ENCODE data around the gene VMO1.

Gene VMO1

DNA sequence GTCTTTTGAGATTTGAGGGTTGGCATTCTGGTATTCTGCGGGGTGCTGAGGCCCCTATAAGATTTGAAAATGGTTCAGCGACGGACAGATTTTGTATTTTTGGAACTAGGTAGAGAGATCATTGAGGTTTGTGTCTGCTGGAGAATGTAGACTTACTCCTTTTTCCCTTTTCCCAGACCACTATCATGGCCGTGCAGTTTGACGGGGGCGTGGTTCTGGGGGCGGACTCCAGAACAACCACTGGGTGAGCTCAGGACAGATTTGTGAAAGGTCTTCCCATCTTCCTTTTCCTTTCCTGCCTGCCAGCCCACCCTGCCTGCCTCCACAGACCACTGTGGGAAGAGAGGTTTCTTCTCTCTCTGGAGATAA lies 10.4 kb upstream of the VMO1 start:
- peak; percentile 76 for DNase-seq

DNA sequence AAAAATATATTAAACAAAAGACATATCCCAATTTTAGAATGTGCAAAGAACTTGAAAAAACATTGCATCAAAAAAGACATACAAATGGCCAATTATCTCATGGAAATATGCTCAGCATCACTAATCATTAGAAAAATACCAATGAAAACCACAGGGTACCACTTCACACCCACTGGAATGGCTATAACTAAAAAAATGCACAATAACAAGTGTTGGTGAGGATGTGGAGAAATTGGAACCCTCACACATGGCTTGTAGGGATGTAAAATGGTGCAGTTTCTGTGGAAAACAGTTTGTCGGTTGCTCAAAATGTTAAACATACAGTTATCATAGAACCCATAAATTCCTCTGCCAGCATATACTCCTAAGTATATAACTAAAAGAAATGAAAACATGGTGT lies 9.0 kb upstream of the VMO1 start:
- DNase-seq, result no peak

- DNase-seq, result no peak
Measured at GRCh38 chr17:4790705-4791088, 4.5 kb upstream of the VMO1 start.

DNA sequence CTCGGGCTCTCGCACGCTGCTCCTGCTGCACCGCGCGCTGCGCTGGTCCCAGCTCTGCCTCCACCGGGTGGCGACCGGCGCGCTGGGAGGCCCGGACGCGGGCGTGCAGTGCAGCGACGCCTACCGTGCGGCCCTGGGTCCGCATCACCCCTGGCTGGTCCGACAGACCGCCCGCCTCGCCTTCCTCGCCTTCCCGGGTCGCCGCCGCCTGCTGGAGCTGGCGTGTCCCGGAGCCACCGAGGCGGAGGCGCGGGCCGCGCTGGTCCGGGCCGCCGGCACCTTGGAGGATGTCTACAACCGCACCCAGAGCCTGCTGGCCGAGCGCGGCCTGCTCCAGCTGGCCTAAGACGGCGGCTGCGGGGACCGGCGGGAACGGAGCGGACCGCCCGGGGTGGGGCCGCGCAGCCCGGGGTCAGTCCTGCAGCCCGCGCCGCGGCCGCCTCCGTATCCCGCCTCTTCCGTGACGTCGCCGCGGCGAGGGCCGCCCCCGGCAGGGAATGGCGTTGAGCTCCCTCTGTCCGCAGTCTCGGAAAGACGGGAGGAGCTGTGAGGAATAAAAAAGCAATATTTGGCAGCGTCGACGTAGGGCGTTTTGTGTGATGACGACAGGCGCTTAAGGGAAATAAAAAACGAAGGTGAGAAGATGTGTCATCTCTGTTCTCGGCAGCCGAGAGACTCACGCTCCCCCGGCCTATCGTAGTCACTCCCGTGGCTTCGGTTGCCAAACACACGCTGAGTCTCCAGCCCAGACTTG lies 4.0 kb upstream of the VMO1 start:
- DNase-seq, result peak; percentile 93

- DNase-seq, result no peak
Measured at GRCh38 chr17:4789701-4789950, 3.5 kb upstream of the VMO1 start.

DNA sequence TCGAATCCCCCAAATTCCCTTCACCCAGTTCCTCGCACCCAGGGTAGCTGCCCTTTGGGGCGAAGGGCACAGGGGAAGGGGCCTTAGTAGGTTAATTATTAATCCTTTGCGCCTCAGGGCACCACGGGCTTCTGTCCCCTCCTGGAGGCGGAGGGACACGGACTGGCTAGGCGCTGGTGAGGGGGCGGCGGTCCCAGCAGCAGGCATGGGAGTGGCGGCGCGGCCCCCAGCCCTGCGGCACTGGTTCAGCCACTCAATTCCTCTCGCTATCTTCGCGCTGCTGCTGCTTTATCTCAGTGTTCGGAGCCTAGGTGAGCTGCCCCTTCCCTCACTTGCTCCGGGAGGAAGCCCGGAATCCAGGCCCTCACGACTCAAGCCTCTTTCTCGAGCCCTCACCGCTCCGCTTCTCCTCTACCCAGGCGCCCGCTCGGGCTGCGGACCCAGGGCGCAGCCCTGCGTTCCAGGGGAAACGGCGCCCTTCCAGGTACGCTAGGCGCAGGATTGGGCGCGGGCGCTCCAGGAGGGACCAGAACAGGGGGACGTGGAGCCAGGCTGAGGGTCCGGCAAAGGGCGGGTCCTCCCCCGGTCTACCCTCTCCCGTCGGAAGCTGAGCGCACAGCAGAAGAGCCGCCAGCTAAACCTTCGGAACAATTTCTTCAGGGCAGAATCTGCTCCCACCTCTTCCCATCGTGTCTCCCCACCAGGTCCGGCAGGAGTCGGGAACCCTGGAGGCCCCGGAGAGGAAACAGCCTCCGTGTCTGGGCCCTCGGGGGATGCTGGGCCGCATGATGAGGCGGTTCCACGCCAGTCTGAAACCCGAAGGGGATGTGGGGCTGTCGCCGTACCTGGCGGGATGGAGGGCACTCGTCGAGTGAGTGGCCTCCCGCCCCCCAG lies 2.9 kb upstream of the VMO1 start, which contains the start of gene GLTPD2:
Gene GLTPD2 (plus strand): TSS at position 158 of the 894 bp plus-strand sequence. CDS start 48 bp downstream, at position 206.
- DNase-seq, result no peak

- no peak for DNase-seq
Measured at GRCh38 chr17:4788159-4788806, 2.1 kb upstream of the VMO1 start.

DNA sequence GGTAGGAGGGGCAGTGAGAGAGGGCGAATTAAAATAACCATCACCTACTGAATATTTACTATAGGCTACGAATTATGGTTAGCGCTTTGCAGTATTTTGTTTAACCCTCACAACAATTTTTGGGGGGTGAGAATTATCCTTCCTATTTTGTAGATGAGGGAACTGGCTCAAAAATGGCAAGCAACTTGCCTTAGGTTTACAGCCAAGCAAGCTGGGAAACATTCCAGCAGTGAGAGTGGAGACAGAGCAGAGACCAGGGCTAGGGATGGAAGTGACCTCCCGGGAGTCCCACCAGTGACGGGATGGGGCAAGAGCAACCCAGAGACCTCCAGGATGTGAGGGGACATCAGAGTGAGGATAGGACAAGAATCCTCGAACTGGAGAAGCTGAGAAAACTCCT lies 352 bp upstream of the VMO1 start:
- no peak for DNase-seq

- no peak for DNase-seq
Measured at GRCh38 chr17:4785311-4786105, 656 bp downstream of the VMO1 start.

GRCh38 chr17:4782652-4783051 lies 3.5 kb downstream of the VMO1 start:
- DNase-seq, result no peak

DNA sequence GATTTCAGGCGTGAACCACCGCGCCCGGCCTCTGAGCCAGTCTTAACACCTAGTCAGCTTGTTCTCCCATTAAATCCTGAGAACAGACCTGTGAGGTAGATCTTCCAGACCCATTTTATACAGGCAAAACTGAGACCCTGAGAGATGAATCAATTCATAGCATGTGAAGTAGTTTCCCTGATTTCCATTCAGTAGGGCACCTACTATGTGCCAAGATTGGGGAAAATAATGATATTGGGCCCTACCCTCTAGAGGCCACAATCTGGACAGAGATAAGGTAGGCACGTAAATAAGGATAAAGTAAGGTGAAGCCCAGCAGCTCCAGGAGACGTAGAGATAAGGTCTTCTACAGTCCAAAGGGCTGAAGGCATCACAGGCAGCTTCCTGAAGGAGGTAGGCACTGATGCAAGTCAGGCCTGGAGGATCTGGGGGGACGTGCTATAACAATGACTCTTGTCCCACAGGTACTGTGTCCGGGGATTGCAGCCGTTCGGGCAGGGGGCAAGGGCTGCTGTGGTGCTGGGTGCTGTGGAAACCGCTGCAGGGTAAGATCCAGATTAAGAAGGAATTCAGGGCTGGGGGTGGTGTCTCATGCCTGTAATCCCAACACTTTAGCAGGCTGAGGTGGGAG lies 5.7 kb downstream of the VMO1 start:
- no peak for DNase-seq

DNA sequence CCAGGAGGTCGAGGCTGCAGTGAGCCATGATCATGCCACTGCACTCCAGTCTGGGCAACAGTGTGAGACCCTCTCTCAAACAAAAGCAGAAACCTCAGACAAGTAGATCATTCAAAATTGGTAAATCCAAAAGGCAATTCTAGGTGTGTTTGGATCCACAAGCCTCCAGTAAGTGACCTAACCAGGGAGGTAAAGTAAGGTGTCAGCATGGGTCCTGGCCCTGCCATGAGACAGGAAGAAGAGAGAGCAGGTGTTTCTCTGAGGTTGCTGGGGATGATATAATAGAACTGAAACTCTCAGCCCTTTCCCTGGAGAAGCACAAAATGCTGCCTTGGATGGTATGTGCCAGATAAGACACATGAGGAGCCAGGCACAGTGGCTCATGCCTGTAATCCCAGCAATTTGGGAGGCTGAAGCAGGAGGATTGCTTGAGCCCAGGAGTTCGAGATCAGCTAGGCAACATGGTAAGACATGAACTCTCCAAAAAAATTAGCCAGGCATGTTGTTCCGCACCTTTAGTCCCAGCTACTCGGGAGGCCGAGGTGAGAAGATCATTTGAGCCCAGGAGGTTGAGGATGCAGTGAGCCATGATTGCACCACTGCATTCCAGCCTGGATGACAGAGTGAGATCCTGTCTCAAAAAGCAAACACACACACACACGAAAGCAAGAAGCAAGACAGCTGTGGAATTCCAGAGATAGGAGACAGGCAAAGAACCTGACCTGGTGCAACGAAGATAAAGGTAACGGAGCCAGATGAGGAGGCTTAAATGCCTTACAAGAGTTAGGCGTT lies 8.0 kb downstream of the VMO1 start:
- no peak for DNase-seq

DNA sequence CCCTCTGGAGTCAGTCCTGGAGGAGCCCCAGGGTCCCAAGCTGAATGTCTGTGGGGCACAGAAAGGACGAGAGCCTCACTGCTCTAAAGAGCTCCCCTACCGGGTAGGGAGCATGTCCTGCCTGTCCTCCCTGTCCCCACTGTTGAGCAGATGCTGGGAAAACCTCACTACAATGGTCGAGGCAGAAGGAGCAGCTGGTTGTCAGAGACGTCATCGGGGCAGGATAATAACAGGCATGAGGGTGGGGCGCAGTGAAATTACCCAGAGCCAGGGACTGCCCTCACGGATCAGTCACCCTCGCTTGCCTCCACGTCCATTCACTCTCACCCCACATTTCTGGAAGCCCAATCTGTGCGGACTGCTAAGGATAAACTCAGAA lies 13.9 kb downstream of the VMO1 start:
- no peak for DNase-seq

GRCh38 chr17:4771519-4772234 lies 14.5 kb downstream of the VMO1 start, which contains the start of gene TM4SF5:
Gene TM4SF5 (plus strand): TSS chr17:4771886. CDS start chr17:4771923, 37 bp downstream.
- no peak for DNase-seq

DNA sequence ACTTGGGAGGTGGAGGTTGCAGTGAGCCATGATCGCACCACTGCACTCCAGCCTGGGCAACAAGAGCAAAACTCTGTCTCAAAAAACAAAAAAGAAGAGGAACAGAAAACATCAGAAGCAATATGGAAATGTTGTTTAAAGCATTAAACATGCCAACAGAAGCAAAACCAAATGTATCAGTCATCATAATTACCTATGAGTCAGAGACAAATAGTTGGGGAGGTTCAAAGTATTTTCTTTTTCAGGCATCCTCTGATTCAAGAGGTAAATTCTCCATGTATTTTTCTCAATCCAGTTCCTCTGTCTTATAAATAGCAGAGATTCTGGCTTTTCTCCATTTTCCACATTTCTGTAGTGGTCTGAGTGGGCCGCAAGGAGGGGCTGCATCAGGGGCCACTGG lies 16.5 kb downstream of the VMO1 start:
- no peak for DNase-seq

GRCh38 chr17:4768298-4768697 lies 17.9 kb downstream of the VMO1 start:
- no peak for DNase-seq

GRCh38 chr17:4766723-4767122 lies 19.4 kb downstream of the VMO1 start:
- DNase-seq, result no peak

DNA sequence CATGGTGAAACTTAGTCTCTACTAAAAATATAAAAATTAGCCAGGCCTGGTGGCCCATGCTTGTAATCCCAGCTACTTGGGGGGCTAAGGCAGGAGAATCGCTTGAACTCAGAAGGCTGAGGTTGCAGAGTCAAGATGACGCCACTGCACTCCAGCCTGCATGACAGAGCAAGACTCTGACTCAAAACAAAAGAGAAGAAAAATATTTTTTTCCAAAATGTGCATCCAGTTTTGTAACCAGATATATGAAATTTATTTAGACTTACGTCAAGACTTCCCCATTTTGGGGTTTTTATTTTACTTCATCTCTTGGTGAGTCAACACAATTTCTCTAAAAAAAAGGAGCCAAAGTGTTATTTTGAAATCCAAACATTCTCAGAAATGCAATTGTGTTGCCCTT lies 20.0 kb downstream of the VMO1 start:
- DNase-seq, result no peak

DNA sequence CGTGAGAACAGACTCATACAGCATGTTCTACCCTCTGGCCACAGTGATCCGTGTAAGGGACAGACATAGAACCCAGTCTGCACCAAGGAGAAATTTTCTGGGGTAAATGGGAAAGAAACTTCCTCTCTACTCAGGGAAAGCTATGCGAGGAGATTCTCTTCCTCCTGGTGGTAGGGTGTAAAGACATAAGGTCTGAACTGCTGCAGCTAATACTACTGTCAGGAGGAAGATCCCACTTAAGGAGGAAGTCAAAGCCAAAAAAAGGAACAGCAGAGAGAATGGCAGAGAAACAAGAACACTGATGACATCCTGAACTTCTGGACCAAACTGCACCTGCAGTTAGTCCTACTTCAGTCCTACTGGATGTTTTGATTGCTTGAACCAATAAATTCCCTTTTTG lies 21.6 kb downstream of the VMO1 start:
- DNase-seq, result no peak

GRCh38 chr17:4759776-4760236 lies 26.4 kb downstream of the VMO1 start:
- no peak for DNase-seq

DNA sequence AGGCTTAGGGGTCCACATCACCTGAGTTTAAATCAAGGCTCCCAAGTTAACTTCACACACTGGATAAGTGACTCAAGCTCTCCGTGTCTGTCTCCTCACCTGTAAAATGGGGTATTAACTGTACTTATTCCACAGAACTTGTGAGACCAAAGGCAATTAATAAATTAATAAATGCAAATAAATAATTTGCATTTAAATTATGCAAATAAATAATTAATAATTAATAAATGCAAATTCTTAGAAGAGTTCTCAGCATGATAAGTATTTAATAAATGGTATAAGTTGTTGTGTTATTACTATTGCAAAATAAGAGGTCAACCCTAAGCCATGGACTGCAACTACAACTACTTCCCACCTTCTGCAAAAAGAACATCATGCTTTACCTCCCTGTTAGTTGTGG lies 32.8 kb downstream of the VMO1 start:
- DNase-seq, result no peak
